Astrocyte (in vitro differentiated cells and primary cell): ENCODE measurements around the gene NUP107. TPM values are rescaled to one million over a fixed set of nuclear protein-coding genes. Genes with fewer than 3 reads are reported as not detected.

Experiments
- DNase-seq: peaks from one replicate; pipeline ENCODE4 v3.0.0-alpha.2; 2010; ENCODE audit warnings: low read depth
- FAIRE-seq: peaks from 2 replicates; lab custom pipeline; 2011; peaks lifted over from hg19 to GRCh38; lab: Jason Lieb, UNC
- H2AFZ ChIP-seq: 2 replicates; pipeline ENCODE4 v1.6.0; 2012; ENCODE audit warnings: low read depth, low read length, inconsistent platforms
- H3K27ac ChIP-seq: 2 replicates; pipeline ENCODE4 v1.5.1; 2011; ENCODE audit warnings: low read depth, low read length, inconsistent platforms
- H3K27me3 ChIP-seq: 2 replicates; pipeline ENCODE4 v1.6.0; 2011; ENCODE audit warnings: low read length, inconsistent platforms; ENCODE audit not compliant: insufficient read depth
- H3K36me3 ChIP-seq: 2 replicates; pipeline ENCODE4 v1.5.1; 2011; ENCODE audit warnings: low read length, inconsistent platforms; ENCODE audit not compliant: insufficient read depth
- H3K4me1 ChIP-seq: 2 replicates; pipeline ENCODE4 v1.5.1; 2011; ENCODE audit warnings: low read length, inconsistent platforms; ENCODE audit not compliant: insufficient read depth
- H3K4me2 ChIP-seq: 2 replicates; pipeline ENCODE4 v1.6.0; 2012; ENCODE audit warnings: low read length, inconsistent platforms
- H3K4me3 ChIP-seq: 2 replicates; pipeline ENCODE4 v1.5.1; 2011; ENCODE audit warnings: low read depth, mild to moderate bottlenecking, low read length, inconsistent platforms; ENCODE audit not compliant: insufficient read depth
- H3K79me2 ChIP-seq: 2 replicates; pipeline ENCODE4 v1.6.0; 2012; ENCODE audit warnings: mild to moderate bottlenecking, low read length, inconsistent platforms; ENCODE audit not compliant: insufficient read depth
- H3K9ac ChIP-seq: 2 replicates; pipeline ENCODE4 v1.6.0; 2012; ENCODE audit warnings: mild to moderate bottlenecking, low read length, inconsistent platforms
- H3K9me3 ChIP-seq: 2 replicates; pipeline ENCODE4 v1.5.1; 2012; ENCODE audit warnings: low read depth, mild to moderate bottlenecking, low read length, inconsistent platforms; ENCODE audit not compliant: insufficient read depth
- H4K20me1 ChIP-seq: 2 replicates; pipeline ENCODE4 v1.6.0; 2012; ENCODE audit warnings: low read length, inconsistent platforms; ENCODE audit not compliant: insufficient read depth
- H3K27ac Mint-ChIP-seq: one replicate; pipeline ENCODE4 v1.8.0; 2021; ENCODE audit warnings: mild to moderate bottlenecking, mixed read lengths; ENCODE audit not compliant: unreplicated experiment
- H3K27me3 Mint-ChIP-seq: one replicate; pipeline ENCODE4 v1.8.0; 2021; ENCODE audit warnings: low read depth, mixed read lengths; ENCODE audit not compliant: unreplicated experiment
- H3K36me3 Mint-ChIP-seq: one replicate; pipeline ENCODE4 v1.8.0; 2021; ENCODE audit warnings: low read depth, mixed read lengths; ENCODE audit not compliant: unreplicated experiment
- H3K4me1 Mint-ChIP-seq: one replicate; pipeline ENCODE4 v1.8.0; 2021; ENCODE audit warnings: low read depth, mixed read lengths; ENCODE audit not compliant: unreplicated experiment
- H3K4me3 Mint-ChIP-seq: one replicate; pipeline ENCODE4 v1.8.0; 2021; ENCODE audit warnings: mild to moderate bottlenecking, moderate library complexity, mixed read lengths; ENCODE audit not compliant: unreplicated experiment
- H3K9me3 Mint-ChIP-seq: one replicate; pipeline ENCODE4 v1.8.0; 2021; ENCODE audit warnings: mild to moderate bottlenecking, mixed read lengths; ENCODE audit not compliant: unreplicated experiment
- CTCF ChIP-seq: IDR thresholded peaks from 2 replicates; pipeline ENCODE4 v1.5.1; 2011; ENCODE audit warnings: low read depth, mild to moderate bottlenecking, inconsistent platforms, low read length, moderate library complexity; ENCODE audit not compliant: insufficient read depth
- EZH2 ChIP-seq: IDR thresholded peaks from 2 replicates; pipeline ENCODE4 v1.6.1; 2012; ENCODE audit warnings: mild to moderate bottlenecking, low read length, inconsistent platforms; ENCODE audit not compliant: insufficient read depth
- total RNA-seq: library from RNA; stranded (reverse); gene quantifications from 2 replicates; pipeline ENCODE4 v1.2.1, GENCODE V29; 2021

NUP107 gene
- total RNA-seq, 1 donor from 2014 or later = 42.8 TPM

DNA sequence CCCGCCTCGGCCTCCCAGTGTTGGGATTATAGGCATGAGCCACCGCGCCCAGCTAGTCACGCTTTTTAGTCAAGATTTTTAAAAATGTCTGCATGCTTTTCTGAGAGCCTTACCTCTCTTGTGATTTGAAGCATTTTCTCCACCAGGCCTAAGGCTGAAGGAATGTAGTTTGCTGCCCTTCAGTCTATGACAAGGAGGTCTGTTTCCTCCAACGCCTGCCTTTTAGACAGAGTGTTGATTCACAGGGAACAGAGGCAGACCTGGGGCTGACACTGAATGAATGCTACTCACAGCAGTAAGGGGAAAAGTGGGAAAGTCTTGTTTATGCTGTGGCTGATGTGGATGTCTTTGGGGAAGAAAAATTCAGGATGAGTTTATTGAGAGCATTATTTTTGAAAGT lies 94.0 kb downstream of the NUP107 start:
- no peaks in the 10 kb centered on the region for H3K27me3 ChIP-seq
- H3K27ac ChIP-seq = no peak overlapping the region
- Mint-ChIP-seq H3K4me3 (no peak overlapping the region), H3K36me3 (peaks cover 3% of the 10 kb centered on the region), H3K4me1 (peaks cover 29% of the 10 kb centered on the region), H3K27ac (peak overlapping the region; percentile 84), H3K27me3 (no peaks in the 10 kb centered on the region), H3K9me3 (no peaks in the 10 kb centered on the region)
- no peaks in the 10 kb centered on the region for H3K36me3 ChIP-seq
- H3K4me3 ChIP-seq = no peak overlapping the region
- H3K4me2 ChIP-seq = no peak overlapping the region
- H4K20me1 ChIP-seq = no peaks in the 10 kb centered on the region
- H3K9me3 ChIP-seq = no peaks in the 10 kb centered on the region
- no peaks in the 10 kb centered on the region for H3K4me1 ChIP-seq
- H2AFZ ChIP-seq = no peak overlapping the region
- no peak for TF ChIP-seq CTCF
- no peak for TF ChIP-seq EZH2
- H3K9ac ChIP-seq = no peak overlapping the region
- no peaks in the 10 kb centered on the region for H3K79me2 ChIP-seq
- no peak for FAIRE-seq
- no peak for DNase-seq

DNA sequence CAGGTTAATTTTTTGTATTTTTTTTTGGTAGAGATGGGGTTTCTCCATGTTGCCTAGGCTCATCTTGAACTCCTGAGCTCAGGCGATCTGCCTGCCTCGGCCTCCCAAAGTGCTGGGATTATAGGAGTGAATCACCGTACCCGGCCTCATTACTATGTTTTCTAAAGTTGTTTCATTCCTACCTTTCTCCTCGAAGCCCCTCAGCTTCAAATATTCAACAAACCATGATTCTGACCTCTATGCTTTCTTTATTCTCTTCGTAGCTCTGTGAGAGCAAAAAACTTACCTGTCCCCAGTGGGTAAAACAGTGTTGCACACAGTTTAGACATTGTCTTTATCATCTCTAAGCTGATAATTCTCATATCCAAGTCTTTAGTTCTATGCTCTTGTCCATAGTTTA lies 95.0 kb downstream of the NUP107 start:
- Mint-ChIP-seq H3K27ac (peak overlapping the region; percentile 84), H3K36me3 (peaks cover 3% of the 10 kb centered on the region)
- H3K27me3 ChIP-seq = no peaks in the 10 kb centered on the region

More for the DNA sequence above, 95.0 kb downstream of the NUP107 start:
- no peak overlapping the region for H3K4me3 ChIP-seq
- peaks cover 28% of the 10 kb centered on the region for H3K4me1 Mint-ChIP-seq
- FAIRE-seq (no peak), DNase-seq (no peak)
- H3K9me3 ChIP-seq = no peaks in the 10 kb centered on the region
- H3K9ac ChIP-seq = no peak overlapping the region
- H3K9me3 Mint-ChIP-seq = no peaks in the 10 kb centered on the region
- no peak overlapping the region for H3K4me2 ChIP-seq
- no peaks in the 10 kb centered on the region for H3K4me1 ChIP-seq
- H3K36me3 ChIP-seq = no peaks in the 10 kb centered on the region
- H3K79me2 ChIP-seq = no peaks in the 10 kb centered on the region
- no peak overlapping the region for H2AFZ ChIP-seq
- no peaks in the 10 kb centered on the region for H4K20me1 ChIP-seq
- H3K27ac ChIP-seq = no peak overlapping the region
- TF ChIP-seq EZH2 = no peak
- no peak for TF ChIP-seq CTCF
- H3K27me3 Mint-ChIP-seq = no peaks in the 10 kb centered on the region
- H3K4me3 Mint-ChIP-seq = no peak overlapping the region
